Measurements from ENCODE around the gene NTM.

DNA sequence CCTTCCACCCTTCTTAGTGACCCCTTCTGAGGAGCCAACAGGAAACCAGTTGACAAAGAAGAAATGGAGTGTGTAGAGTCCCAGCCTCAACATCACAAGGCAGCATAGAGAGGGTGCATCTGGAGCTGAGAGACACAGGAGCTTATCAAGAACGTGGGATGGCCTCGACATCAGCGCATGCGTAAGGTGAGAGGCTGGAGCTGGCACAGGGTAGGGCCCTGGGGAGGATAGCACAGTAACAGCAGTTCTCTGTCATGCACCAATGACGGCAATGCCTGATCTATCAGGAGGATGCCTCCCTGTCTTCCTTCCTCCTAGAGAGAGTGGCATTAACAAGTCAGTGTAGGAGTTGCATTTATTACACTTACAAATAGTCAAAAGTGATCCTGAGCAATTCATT, 426.1 kb downstream of the NTM start:
- TF ChIP-seq, protein P1, sequence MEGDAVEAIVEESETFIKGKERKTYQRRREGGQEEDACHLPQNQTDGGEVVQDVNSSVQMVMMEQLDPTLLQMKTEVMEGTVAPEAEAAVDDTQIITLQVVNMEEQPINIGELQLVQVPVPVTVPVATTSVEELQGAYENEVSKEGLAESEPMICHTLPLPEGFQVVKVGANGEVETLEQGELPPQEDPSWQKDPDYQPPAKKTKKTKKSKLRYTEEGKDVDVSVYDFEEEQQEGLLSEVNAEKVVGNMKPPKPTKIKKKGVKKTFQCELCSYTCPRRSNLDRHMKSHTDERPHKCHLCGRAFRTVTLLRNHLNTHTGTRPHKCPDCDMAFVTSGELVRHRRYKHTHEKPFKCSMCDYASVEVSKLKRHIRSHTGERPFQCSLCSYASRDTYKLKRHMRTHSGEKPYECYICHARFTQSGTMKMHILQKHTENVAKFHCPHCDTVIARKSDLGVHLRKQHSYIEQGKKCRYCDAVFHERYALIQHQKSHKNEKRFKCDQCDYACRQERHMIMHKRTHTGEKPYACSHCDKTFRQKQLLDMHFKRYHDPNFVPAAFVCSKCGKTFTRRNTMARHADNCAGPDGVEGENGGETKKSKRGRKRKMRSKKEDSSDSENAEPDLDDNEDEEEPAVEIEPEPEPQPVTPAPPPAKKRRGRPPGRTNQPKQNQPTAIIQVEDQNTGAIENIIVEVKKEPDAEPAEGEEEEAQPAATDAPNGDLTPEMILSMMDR (conservative IDR thresholded peaks at IDR 0.05; ENCODE audit: low read depth, low read length) = no peak
- TF ChIP-seq EZH2 (IDR thresholded peaks at IDR 0.05; ENCODE audit: borderline replicate concordance, low read depth, low read length, poor library complexity, severe bottlenecking) = no peak
